BJ (cell line): ENCODE measurements around the gene TTC7B. TPM values are rescaled to one million over a fixed set of nuclear protein-coding genes. Genes with fewer than 3 reads are reported as not detected.
A peak's percentile ranks its signal among the peaks of the same experiment; 100 is the strongest.

Source experiments
- CTCF ChIA-PET: fragments of 350-600 bp; formaldehyde crosslinking; extraction: SDS; loops from one replicate; lab custom pipeline; 2021; ENCODE audit warnings: antibody characterized with exemption, inconsistent platforms; lab: Yijun Ruan, JAX
- POLR2A ChIA-PET: fragments of 300-600 bp; sonication (Branson Sonifier 250); formaldehyde crosslinking; extraction: SDS; loops from one replicate; lab custom pipeline; 2021; ENCODE audit warnings: antibody characterized with exemption; lab: Charles Lee
- DNase-seq: peaks from one replicate; pipeline ENCODE4 v3.0.0-alpha.2; 2011; ENCODE audit warnings: low read depth
- H3K27me3 ChIP-seq: 2 replicates; pipeline ENCODE4 v1.6.0; 2011; ENCODE audit warnings: low read length; ENCODE audit not compliant: control insufficient read depth, insufficient read depth
- H3K36me3 ChIP-seq: 2 replicates; pipeline ENCODE4 v1.5.1; 2011; ENCODE audit warnings: low read length; ENCODE audit not compliant: control insufficient read depth, insufficient read depth
- H3K4me3 ChIP-seq: 2 replicates; pipeline ENCODE4 v1.5.1; 2011; ENCODE audit warnings: low read depth, mild to moderate bottlenecking, control low read depth, low read length
- polyA plus RNA-seq: library from polyadenylated mRNA; depleted of rRNA; stranded (reverse); fragments of >200 nt; gene quantifications from 2 replicates; pipeline ENCODE4 v1.2.3, GENCODE V29; 2011
- TF ChIP-seq, protein P1 (sequence below): IDR thresholded peaks from 2 replicates; pipeline ENCODE4 v1.5.1; 2011; ENCODE audit warnings: low read depth, mild to moderate bottlenecking, control low read depth, inconsistent platforms, low read length, moderate library complexity; ENCODE audit not compliant: insufficient read depth

TTC7B gene
- polyA plus RNA-seq, 1 experiment: 46.9 TPM

DNA sequence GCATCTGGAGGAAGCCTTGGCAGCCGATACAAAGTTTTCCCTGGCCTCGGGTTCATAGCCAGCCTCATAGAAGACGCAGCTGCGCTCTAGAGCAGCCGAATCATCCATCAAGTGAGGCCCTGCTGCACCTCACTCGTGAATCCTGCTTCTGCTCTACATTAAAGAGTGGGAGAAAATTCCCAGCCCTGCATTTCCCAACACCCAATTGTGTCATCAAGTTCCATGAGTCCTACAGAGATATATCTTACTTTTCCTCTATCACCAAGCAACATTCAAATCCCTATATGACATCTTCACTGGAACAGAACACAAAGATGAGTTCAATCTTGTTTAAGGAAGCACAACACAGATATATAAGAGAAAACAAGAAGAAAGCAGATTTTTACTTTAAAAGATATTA, 139.3 kb downstream of the TTC7B start:
- TF ChIP-seq, protein P1, sequence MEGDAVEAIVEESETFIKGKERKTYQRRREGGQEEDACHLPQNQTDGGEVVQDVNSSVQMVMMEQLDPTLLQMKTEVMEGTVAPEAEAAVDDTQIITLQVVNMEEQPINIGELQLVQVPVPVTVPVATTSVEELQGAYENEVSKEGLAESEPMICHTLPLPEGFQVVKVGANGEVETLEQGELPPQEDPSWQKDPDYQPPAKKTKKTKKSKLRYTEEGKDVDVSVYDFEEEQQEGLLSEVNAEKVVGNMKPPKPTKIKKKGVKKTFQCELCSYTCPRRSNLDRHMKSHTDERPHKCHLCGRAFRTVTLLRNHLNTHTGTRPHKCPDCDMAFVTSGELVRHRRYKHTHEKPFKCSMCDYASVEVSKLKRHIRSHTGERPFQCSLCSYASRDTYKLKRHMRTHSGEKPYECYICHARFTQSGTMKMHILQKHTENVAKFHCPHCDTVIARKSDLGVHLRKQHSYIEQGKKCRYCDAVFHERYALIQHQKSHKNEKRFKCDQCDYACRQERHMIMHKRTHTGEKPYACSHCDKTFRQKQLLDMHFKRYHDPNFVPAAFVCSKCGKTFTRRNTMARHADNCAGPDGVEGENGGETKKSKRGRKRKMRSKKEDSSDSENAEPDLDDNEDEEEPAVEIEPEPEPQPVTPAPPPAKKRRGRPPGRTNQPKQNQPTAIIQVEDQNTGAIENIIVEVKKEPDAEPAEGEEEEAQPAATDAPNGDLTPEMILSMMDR: no peak
- Histone ChIP-seq H3K27me3 (no peaks in the 10 kb centered on the region), H3K36me3 (no peaks in the 10 kb centered on the region), H3K4me3 (no peak overlapping the region)
- CTCF ChIA-PET: no interaction called here
- no peak for DNase-seq
- POLR2A ChIA-PET: no interaction called here

GRCh38 chr14:90676356-90676755, 139.9 kb downstream of the TTC7B start:
- no peaks in the 10 kb centered on the region for H3K36me3 ChIP-seq
- H3K4me3 ChIP-seq: no peak overlapping the region
- POLR2A ChIA-PET: no interaction called here
- no peaks in the 10 kb centered on the region for H3K27me3 ChIP-seq
- no peak for DNase-seq
- TF ChIP-seq, protein P1: no peak
- CTCF ChIA-PET: no interaction called here

GRCh38 chr14:90675399-90675798, 140.8 kb downstream of the TTC7B start:
- TF ChIP-seq, protein P1: no peak
- CTCF ChIA-PET: interaction anchor here (1.4 kb wide), 1 partner anchor 276 kb away, joined by 3 read pairs; no protein-coding TSS in a partner anchor
- DNase-seq: peak; percentile 19
- POLR2A ChIA-PET: no interaction called here
- no peaks in the 10 kb centered on the region for H3K36me3 ChIP-seq
- H3K27me3 ChIP-seq: no peaks in the 10 kb centered on the region
- H3K4me3 ChIP-seq: no peak overlapping the region

- Histone ChIP-seq H3K36me3 (no peaks in the 10 kb centered on the region), H3K27me3 (no peaks in the 10 kb centered on the region), H3K4me3 (no peak overlapping the region)
- TF ChIP-seq, protein P1: no peak
- ChIA-PET CTCF (interaction anchor here (0.5 to 1.5 kb wide), 5 partner anchors 10 to 276 kb away, joined by 3 read pairs; no protein-coding TSS in a partner anchor), POLR2A (no interaction called here)
- DNase-seq: no peak
Measured at GRCh38 chr14:90674716-90675115, 141.5 kb downstream of the TTC7B start.

DNA sequence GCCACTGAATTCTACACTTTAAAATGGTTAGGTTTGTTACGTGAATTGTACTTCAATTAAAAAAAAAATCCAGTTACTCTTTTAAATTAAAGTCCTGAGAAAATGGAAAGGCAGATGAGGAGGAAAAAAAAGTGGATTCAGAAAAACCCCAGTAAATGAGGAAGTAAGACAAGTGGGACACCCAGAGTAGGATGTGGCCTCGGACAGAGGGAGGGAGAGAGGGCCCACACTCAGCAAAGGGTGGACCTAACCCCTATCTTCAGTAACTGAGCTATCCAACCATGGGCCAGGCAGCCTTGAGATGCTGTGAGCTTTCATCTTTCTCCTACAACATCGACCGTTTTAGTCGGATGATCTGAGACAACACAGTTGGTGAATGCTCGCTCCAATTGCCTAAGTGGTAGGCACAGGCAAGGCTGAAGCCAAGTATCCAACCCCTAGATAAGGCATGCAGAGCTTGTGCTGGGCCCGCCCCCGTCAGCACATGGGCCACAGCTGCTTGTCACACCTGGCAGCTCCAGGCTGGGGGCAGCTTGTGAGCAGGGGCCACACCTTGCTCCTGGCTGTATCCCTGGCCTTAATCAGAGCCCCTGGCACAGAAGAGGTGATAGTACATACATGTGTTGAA, 142.1 kb downstream of the TTC7B start:
- ChIA-PET CTCF (interaction anchor here (0.5 to 1.5 kb wide), 5 partner anchors 10 to 275 kb away, joined by 3 read pairs; no protein-coding TSS in a partner anchor), POLR2A (no interaction called here)
- TF ChIP-seq, protein P1: no peak
- no peak for DNase-seq
- no peaks in the 10 kb centered on the region for H3K36me3 ChIP-seq
- no peak overlapping the region for H3K4me3 ChIP-seq
- no peaks in the 10 kb centered on the region for H3K27me3 ChIP-seq
